ENCODE results near the gene PCNX2.

PCNX2 gene

GRCh38 chr1:232951180-232951579 lies 344.3 kb downstream of the PCNX2 start:
- no peak for DNase-seq (ENCODE audit: low read depth)
- no peak for TF ChIP-seq CTCF (IDR thresholded peaks at IDR 0.05; ENCODE audit: low read length, missing control alignments)
- peak overlapping the region; percentile 87 for H3K4me3 ChIP-seq (replicated peaks; ENCODE audit: low read depth, low read length)

GRCh38 chr1:232950197-232951176 lies 345.0 kb downstream of the PCNX2 start, which contains the start of gene NTPCR:
NTPCR (plus strand) TSS chr1:232950611; CDS start chr1:232950711, 100 bp downstream.
- H3K4me3 ChIP-seq (replicated peaks; ENCODE audit: low read depth, low read length), result peak within 1 kb of the TSS; percentile 87
- no peak for TF ChIP-seq CTCF (IDR thresholded peaks at IDR 0.05; ENCODE audit: low read length, missing control alignments)
- peak; percentile 94 for DNase-seq (ENCODE audit: low read depth)

- H3K4me3 ChIP-seq (replicated peaks; ENCODE audit: low read depth, low read length), result peak overlapping the region; percentile 87
- TF ChIP-seq CTCF (IDR thresholded peaks at IDR 0.05; ENCODE audit: low read length, missing control alignments), result no peak
- DNase-seq (ENCODE audit: low read depth), result no peak
Observed at GRCh38 chr1:232949636-232950196, 345.8 kb downstream of the PCNX2 start.

- DNase-seq (ENCODE audit: low read depth), result no peak
Observed at GRCh38 chr1:232944347-232944746, 351.2 kb downstream of the PCNX2 start.

GRCh38 chr1:232943679-232944252 lies 351.8 kb downstream of the PCNX2 start:
- H3K4me3 ChIP-seq (replicated peaks; ENCODE audit: low read depth, low read length), result no peak overlapping the region
- TF ChIP-seq CTCF (IDR thresholded peaks at IDR 0.05; ENCODE audit: low read length, missing control alignments), result no peak
- peak; percentile 53 for DNase-seq (ENCODE audit: low read depth)

More at GRCh38 chr1:232944347-232944746, 351.2 kb downstream of the PCNX2 start:
- no peak overlapping the region for H3K4me3 ChIP-seq (replicated peaks; ENCODE audit: low read depth, low read length)
- TF ChIP-seq CTCF (IDR thresholded peaks at IDR 0.05; ENCODE audit: low read length, missing control alignments), result no peak

GRCh38 chr1:232942413-232943294 lies 352.9 kb downstream of the PCNX2 start:
- TF ChIP-seq CTCF (IDR thresholded peaks at IDR 0.05; ENCODE audit: low read length, missing control alignments), result no peak
- H3K4me3 ChIP-seq (replicated peaks; ENCODE audit: low read depth, low read length), result no peak overlapping the region
- no peak for DNase-seq (ENCODE audit: low read depth)
